ENCODE measurements around the gene SIRT3.
A peak's percentile ranks its signal among the peaks of the same experiment; 100 is the strongest.

The SIRT3 gene

DNA sequence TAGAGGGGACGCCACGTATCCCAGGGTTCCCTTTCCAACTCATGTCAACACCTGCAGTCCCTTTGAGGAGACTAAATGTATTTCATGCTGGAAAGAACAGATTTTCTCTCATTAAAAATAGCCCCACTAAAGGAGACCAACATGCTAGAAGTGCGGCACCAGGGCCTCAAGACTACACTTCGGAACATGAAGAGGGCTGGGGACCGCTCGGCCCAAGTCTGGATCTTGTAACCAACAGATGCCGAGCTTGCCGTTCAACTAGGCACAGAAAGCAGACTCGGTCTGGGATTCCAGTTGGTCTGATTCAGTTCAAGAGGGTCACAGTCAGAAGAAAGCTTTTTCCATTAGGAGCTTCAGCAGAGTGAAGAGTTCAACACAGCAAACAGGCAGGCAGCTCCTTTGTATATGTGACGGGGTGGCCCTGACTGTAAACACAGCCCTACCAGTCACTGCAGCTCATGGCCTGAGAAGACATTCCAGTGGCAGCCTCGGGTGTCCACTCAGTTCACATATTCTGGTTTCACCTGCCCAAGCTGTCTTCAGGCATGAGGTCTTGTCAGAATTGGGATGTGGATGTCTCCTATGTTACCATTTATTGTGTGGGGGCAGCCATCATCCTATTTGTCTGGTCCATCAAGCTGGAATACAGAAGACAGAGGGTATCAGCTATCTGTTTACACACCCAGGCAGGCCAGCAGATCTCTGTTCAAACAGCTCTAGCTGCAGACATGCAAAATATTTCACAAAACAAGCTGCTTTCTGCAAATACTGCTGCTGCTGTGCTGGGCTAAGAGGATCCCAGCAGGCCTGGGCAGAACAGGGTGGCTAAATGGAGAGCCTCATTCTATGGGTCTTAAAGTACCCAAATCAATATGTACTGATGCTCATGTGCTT, 19.8 kb downstream of the SIRT3 start:
- H3K27ac Mint-ChIP-seq = no peak overlapping the region
- peaks cover 15% of the 10 kb centered on the region for H3K4me1 Mint-ChIP-seq

DNA sequence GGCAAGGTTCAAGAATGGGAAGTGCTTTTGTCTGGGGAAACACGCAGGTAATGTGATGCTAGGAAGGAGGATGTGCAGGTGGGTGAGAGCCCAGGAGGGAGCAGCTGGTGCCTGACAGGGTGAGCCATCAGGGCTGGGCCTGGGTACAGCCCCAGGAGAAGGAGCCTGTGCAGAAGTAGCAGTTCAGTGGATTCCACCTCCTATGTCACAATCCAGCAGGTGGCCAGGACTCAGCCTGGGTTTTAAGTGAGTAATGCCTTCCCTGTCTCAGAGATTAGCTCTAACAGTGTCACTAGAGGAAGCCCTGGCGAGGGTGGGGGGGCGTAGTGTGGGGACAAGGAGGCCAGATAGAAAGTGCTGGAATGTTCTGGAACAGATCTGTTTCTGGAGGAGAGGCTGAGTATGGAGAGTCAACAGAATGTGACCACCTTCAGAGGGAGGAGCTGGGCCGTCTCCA, 20.5 kb downstream of the SIRT3 start:
- no peaks in the 10 kb centered on the region for H3K27me3 Mint-ChIP-seq
- H3K9me3 Mint-ChIP-seq = no peaks in the 10 kb centered on the region
- no peak overlapping the region for H3K27ac Mint-ChIP-seq
- peaks cover 18% of the 10 kb centered on the region for H3K4me1 Mint-ChIP-seq
- no peak overlapping the region for H3K4me3 Mint-ChIP-seq
- H3K36me3 Mint-ChIP-seq = peaks cover 8% of the 10 kb centered on the region

More for the DNA sequence above, 19.8 kb downstream of the SIRT3 start:
- Mint-ChIP-seq H3K27me3 (no peaks in the 10 kb centered on the region), H3K36me3 (peaks cover 8% of the 10 kb centered on the region), H3K9me3 (no peaks in the 10 kb centered on the region), H3K4me3 (no peak overlapping the region)

- Mint-ChIP-seq H3K9me3 (no peaks in the 10 kb centered on the region), H3K27me3 (no peaks in the 10 kb centered on the region), H3K27ac (no peak overlapping the region), H3K36me3 (peaks cover 5% of the 10 kb centered on the region), H3K4me3 (no peak overlapping the region), H3K4me1 (peaks cover 29% of the 10 kb centered on the region)
These were observed 22.1 kb downstream of the SIRT3 start for GRCh38 chr11:214083-214482.

- H3K36me3 Mint-ChIP-seq = peaks cover 5% of the 10 kb centered on the region
- peaks cover 27% of the 10 kb centered on the region for H3K4me1 Mint-ChIP-seq
- no peak overlapping the region for H3K4me3 Mint-ChIP-seq
- no peaks in the 10 kb centered on the region for H3K27me3 Mint-ChIP-seq
- H3K27ac Mint-ChIP-seq = no peak overlapping the region
- H3K9me3 Mint-ChIP-seq = no peaks in the 10 kb centered on the region
These were observed 23.0 kb downstream of the SIRT3 start for GRCh38 chr11:213111-213510.

DNA sequence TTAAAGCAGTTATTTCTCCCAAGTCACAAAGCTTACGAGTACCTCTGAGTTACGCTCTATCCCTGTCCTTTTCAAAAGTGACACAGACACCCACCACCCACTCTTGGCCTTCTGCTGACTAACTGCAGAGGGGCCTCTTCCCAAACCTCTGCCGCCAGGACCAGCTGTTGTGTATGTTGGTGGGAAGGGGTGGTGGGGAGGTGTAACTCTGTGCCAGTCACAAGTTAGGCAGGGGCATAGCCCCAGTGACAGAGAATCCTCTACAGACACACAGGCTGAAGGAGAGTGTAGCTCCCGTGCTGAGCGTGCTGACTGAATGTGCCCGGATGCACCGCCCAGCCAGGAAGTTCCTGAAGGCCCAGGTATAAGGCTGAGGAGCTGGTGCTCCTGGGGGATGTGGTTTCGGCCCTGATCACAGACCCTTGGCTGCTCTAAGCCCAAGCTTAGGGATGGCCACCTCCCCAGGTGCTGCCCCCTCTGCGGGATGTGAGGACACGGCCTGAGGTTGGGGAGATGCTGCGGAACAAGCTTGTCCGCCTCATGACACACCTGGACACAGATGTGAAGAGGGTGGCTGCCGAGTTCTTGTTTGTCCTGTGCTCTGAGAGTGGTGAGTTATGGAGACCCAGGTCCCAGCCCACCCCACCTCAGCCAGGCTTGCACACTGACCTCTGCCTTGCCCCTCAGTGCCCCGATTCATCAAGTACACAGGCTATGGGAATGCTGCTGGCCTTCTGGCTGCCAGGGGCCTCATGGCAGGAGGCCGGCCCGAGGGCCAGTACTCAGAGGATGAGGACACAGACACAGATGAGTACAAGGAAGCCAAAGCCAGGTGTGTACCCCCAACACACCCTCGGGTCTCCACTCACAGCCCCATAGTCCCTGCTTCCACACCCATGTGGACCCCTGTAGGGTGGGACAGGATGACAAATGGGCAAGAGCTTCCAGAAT, 23.7 kb downstream of the SIRT3 start:
- Mint-ChIP-seq H3K27me3 (no peaks in the 10 kb centered on the region), H3K27ac (no peak overlapping the region), H3K4me1 (peaks cover 21% of the 10 kb centered on the region), H3K36me3 (peaks cover 3% of the 10 kb centered on the region), H3K9me3 (no peaks in the 10 kb centered on the region), H3K4me3 (no peak overlapping the region)

- Mint-ChIP-seq H3K27me3 (no peaks in the 10 kb centered on the region), H3K4me3 (peak overlapping the region; percentile 62), H3K4me1 (peaks cover 16% of the 10 kb centered on the region), H3K36me3 (peaks cover 3% of the 10 kb centered on the region), H3K27ac (no peak overlapping the region), H3K9me3 (no peaks in the 10 kb centered on the region)
These were observed 24.4 kb downstream of the SIRT3 start for GRCh38 chr11:211741-212140.

- Mint-ChIP-seq H3K36me3 (peaks cover 3% of the 10 kb centered on the region), H3K27me3 (no peaks in the 10 kb centered on the region), H3K4me1 (peaks cover 16% of the 10 kb centered on the region), H3K9me3 (no peaks in the 10 kb centered on the region), H3K27ac (no peak overlapping the region), H3K4me3 (peak overlapping the region; percentile 62)
These were observed 24.8 kb downstream of the SIRT3 start for GRCh38 chr11:211295-211694.

- H3K4me3 Mint-ChIP-seq = peak overlapping the region; percentile 11
- peaks cover 3% of the 10 kb centered on the region for H3K36me3 Mint-ChIP-seq
- H3K27ac Mint-ChIP-seq = no peak overlapping the region
These were observed 25.4 kb downstream of the SIRT3 start for GRCh38 chr11:210803-211180.

DNA sequence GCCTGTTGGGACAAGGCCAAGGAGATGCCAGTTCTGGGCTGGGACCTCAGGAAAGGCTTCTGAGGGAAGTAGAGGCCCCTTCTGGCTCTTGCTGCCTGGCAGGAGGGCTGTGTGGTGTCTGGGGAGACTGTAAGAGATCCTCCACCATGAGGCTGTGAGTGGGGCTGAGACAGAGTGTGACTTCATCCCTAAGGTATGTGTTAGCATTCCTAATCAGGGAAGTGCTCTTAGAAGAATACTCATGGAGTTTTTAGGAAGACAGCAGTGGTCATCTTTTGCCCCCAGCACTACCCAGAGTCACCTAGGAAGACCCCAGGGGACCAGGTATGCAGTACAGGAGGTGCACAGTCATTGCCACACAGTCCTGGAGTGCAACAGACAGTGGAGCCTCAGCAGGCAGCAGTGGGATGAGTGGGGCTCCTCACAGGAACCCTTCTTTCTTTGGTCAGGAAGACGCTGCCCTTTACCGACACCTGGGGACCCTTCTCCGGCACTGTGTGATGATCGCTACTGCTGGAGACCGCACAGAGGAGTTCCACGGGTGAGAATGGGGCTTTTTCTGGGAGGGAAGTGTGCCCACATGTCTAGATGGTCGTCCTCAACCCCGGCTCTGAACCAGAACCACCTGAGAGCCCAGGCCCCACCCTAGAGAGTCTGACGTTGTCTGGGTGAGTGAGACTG, 25.9 kb downstream of the SIRT3 start:
- no peaks in the 10 kb centered on the region for H3K27me3 Mint-ChIP-seq

More at GRCh38 chr11:210803-211180, 25.4 kb downstream of the SIRT3 start:
- H3K4me1 Mint-ChIP-seq = peaks cover 21% of the 10 kb centered on the region
- H3K9me3 Mint-ChIP-seq = no peaks in the 10 kb centered on the region
- H3K27me3 Mint-ChIP-seq = no peaks in the 10 kb centered on the region

GRCh38 chr11:209275-210121, 26.6 kb downstream of the SIRT3 start:
- peak overlapping the region; percentile 94 for H3K4me3 Mint-ChIP-seq
- no peaks in the 10 kb centered on the region for H3K9me3 Mint-ChIP-seq
- peaks cover 3% of the 10 kb centered on the region for H3K36me3 Mint-ChIP-seq
- no peaks in the 10 kb centered on the region for H3K27me3 Mint-ChIP-seq
- H3K4me1 Mint-ChIP-seq = peaks cover 30% of the 10 kb centered on the region
- peak overlapping the region; percentile 84 for H3K27ac Mint-ChIP-seq

More for the DNA sequence above, 25.9 kb downstream of the SIRT3 start:
- Mint-ChIP-seq H3K4me3 (peak overlapping the region; percentile 94), H3K9me3 (no peaks in the 10 kb centered on the region), H3K27ac (peak overlapping the region; percentile 46), H3K4me1 (peaks cover 26% of the 10 kb centered on the region), H3K36me3 (peaks cover 3% of the 10 kb centered on the region)

GRCh38 chr11:208917-209260, 27.3 kb downstream of the SIRT3 start:
- Mint-ChIP-seq H3K4me1 (peaks cover 36% of the 10 kb centered on the region), H3K27me3 (no peaks in the 10 kb centered on the region), H3K27ac (peak overlapping the region; percentile 84), H3K36me3 (peaks cover 3% of the 10 kb centered on the region), H3K4me3 (peak overlapping the region; percentile 94), H3K9me3 (no peaks in the 10 kb centered on the region)

GRCh38 chr11:208181-208916, 27.8 kb downstream of the SIRT3 start:
- no peaks in the 10 kb centered on the region for H3K9me3 Mint-ChIP-seq
- H3K27ac Mint-ChIP-seq = peak overlapping the region; percentile 95
- H3K36me3 Mint-ChIP-seq = peaks cover 5% of the 10 kb centered on the region
- H3K4me1 Mint-ChIP-seq = peaks cover 42% of the 10 kb centered on the region
- H3K27me3 Mint-ChIP-seq = no peaks in the 10 kb centered on the region
- H3K4me3 Mint-ChIP-seq = peak overlapping the region; percentile 94

DNA sequence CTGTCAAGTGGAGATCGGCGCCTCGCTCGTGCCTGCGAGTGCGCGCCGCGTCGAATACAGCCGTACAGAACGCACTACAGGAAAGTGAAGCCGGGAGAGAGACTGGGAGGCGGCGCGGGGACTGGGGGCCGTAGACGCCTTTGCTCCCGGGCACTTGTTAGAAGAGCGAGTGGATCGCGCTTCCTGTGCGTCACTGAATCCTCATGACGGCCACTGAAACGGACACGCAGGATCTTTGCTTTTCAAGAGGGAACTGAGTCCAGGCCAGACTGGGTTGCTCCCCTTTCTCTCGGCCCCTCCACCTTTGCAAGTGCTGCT, 28.3 kb downstream of the SIRT3 start:
- no peaks in the 10 kb centered on the region for H3K27me3 Mint-ChIP-seq
- peak overlapping the region; percentile 95 for H3K27ac Mint-ChIP-seq
- H3K36me3 Mint-ChIP-seq = peaks cover 5% of the 10 kb centered on the region
- H3K9me3 Mint-ChIP-seq = no peaks in the 10 kb centered on the region
- H3K4me3 Mint-ChIP-seq = peak overlapping the region; percentile 94
- H3K4me1 Mint-ChIP-seq = peaks cover 47% of the 10 kb centered on the region

GRCh38 chr11:207208-207862, 28.8 kb downstream of the SIRT3 start, which contains the start of the genes BET1L and RIC8A:
Gene BET1L (minus strand): TSS chr11:207399. CDS start chr11:207321, 78 bp downstream.
Gene RIC8A (plus strand): TSS chr11:207708. CDS start chr11:208855, 1,147 bp downstream.
- no peaks in the 10 kb centered on the region for H3K9me3 Mint-ChIP-seq
- H3K36me3 Mint-ChIP-seq = peaks cover 5% of the 10 kb centered on the region
- peak within 1 kb of the TSS; percentile 94 for H3K4me3 Mint-ChIP-seq
- peak within 1 kb of the TSS; percentile 96 for H3K27ac Mint-ChIP-seq
- peaks cover 52% of the 10 kb centered on the region for H3K4me1 Mint-ChIP-seq
- H3K27me3 Mint-ChIP-seq = no peaks in the 10 kb centered on the region
